K562 (cell line): ENCODE data around the gene UBXN1. TPM values are rescaled to one million over a fixed set of nuclear protein-coding genes. Genes with fewer than 3 reads are reported as not detected.
A peak's percentile ranks its signal among the peaks of the same experiment; 100 is the strongest.

Experiments
- BMI1 ChIP-seq: fragments of 150-350 bp; IDR thresholded peaks from 2 replicates; pipeline ENCODE4 v1.6.1; 2014; ENCODE audit warnings: low read length
- E2F1 ChIP-seq: sonication (generic); formaldehyde crosslinking; IDR thresholded peaks from 2 replicates; pipeline ENCODE4 v1.8.1; 2023; ENCODE audit warnings: mild to moderate bottlenecking, missing genetic modification reagents, moderate library complexity
- HDAC8 ChIP-seq: fragments of 450-650 bp; IDR thresholded peaks from 2 replicates; pipeline ENCODE4 v1.6.1; 2016; ENCODE audit warnings: mild to moderate bottlenecking, missing genetic modification characterization, moderate library complexity, missing compliant biosample characterization
- NR2C1 ChIP-seq, 2 experiments: fragments of 450-650 bp; IDR thresholded peaks; 2 replicates each; pipeline ENCODE4 v1.6.1; 2017; ENCODE audit warnings: mild to moderate bottlenecking in 2 of 2, antibody characterized with exemption in 1 of 2, inconsistent platforms in 1 of 2, missing compliant biosample characterization in 1 of 2, missing genetic modification characterization in 1 of 2
- SAFB ChIP-seq: fragments of 200-400 bp; formaldehyde crosslinking; IDR thresholded peaks from 2 replicates; pipeline ENCODE4 v1.6.1; 2017; ENCODE audit warnings: low read depth, low read length, borderline replicate concordance
- SMARCA5 ChIP-seq: fragments of 450-650 bp; IDR thresholded peaks from 2 replicates; pipeline ENCODE4 v1.6.1; 2016
- SREBF2 ChIP-seq: sonication (generic); formaldehyde crosslinking; IDR thresholded peaks from 2 replicates; pipeline ENCODE4 v1.4.0; 2020; ENCODE audit warnings: mild to moderate bottlenecking, missing genetic modification reagents
- TOE1 ChIP-seq, 2 experiments: fragments of 450-650 bp in 1 of 2; sonication (generic) in 1 of 2; formaldehyde crosslinking in 1 of 2; IDR thresholded peaks; 2 replicates each; pipeline versions ENCODE4 v1.7.1 to v1.8.0; 2016 to 2022; ENCODE audit warnings: borderline replicate concordance in 2 of 2, mild to moderate bottlenecking in 2 of 2, antibody characterized with exemption in 1 of 2, inconsistent platforms in 1 of 2, low read depth in 1 of 2, missing genetic modification reagents in 1 of 2, moderate library complexity in 1 of 2
- U2AF2 ChIP-seq: fragments of 200-400 bp; formaldehyde crosslinking; optimal IDR thresholded peaks from 2 replicates; pipeline ENCODE3; 2017; ENCODE audit warnings: low read depth, mild to moderate bottlenecking, low read length
- ZNF695 ChIP-seq: fragments of 450-650 bp; formaldehyde crosslinking; IDR thresholded peaks from 2 replicates; pipeline ENCODE4 v1.4.0; 2020; ENCODE audit warnings: mild to moderate bottlenecking, moderate library complexity
- polyA plus RNA-seq, 8 experiments: library from polyadenylated mRNA; depleted of rRNA in 4 of 8; stranded (reverse) in 5 of 8; unstranded in 3 of 8; fragments of >200 nt; fragmentation: Nextera tagmentation in 2 of 8; fragmentation: Illumina TruSeq in 1 of 8; extraction: Ambion mirVana in 2 of 8; extraction: Trizol in 1 of 8; gene quantifications; 2 replicates each; pipeline versions ENCODE4 v1.2.1 to v1.2.3, GENCODE V29; 2011 to 2014; ENCODE audit warnings: inconsistent platforms in 1 of 8, missing spikeins in 1 of 8
- total RNA-seq, 7 experiments: library from RNA; depleted of rRNA in 6 of 7; stranded (reverse); fragments of >200 nt in 6 of 7; fragmentation: Illumina TruSeq in 2 of 7; extraction: Trizol in 2 of 7; gene quantifications; 2 replicates each; pipeline versions ENCODE4 v1.2.1 to v1.2.3, GENCODE V29; 2011 to 2021; ENCODE audit warnings: low replicate concordance in 1 of 7
- TF ChIP-seq, protein P1 (sequence below): fragments of 450-650 bp; IDR thresholded peaks from 2 replicates; pipeline ENCODE4 v1.6.1; 2018; ENCODE audit warnings: mild to moderate bottlenecking, low read depth; ENCODE audit not compliant: partially characterized antibody
- TF ChIP-seq, protein P2 (sequence below): fragments of 250-450 bp; sonication (Bioruptor Pico); IDR thresholded peaks from 2 replicates; pipeline ENCODE4 v1.4.0; 2020
- TF ChIP-seq, protein P3 (sequence below): sonication (generic); formaldehyde crosslinking; IDR thresholded peaks from 2 replicates; pipeline ENCODE4 v1.8.1; 2023; ENCODE audit warnings: mild to moderate bottlenecking, missing genetic modification reagents

The UBXN1 gene
- total and polyA plus RNA-seq, 9 of the 15 experiments (the other 6 are each of a cell fraction or from before 2014, with no cell fraction given), result 4.8 to 263 (median 99.7) TPM

DNA sequence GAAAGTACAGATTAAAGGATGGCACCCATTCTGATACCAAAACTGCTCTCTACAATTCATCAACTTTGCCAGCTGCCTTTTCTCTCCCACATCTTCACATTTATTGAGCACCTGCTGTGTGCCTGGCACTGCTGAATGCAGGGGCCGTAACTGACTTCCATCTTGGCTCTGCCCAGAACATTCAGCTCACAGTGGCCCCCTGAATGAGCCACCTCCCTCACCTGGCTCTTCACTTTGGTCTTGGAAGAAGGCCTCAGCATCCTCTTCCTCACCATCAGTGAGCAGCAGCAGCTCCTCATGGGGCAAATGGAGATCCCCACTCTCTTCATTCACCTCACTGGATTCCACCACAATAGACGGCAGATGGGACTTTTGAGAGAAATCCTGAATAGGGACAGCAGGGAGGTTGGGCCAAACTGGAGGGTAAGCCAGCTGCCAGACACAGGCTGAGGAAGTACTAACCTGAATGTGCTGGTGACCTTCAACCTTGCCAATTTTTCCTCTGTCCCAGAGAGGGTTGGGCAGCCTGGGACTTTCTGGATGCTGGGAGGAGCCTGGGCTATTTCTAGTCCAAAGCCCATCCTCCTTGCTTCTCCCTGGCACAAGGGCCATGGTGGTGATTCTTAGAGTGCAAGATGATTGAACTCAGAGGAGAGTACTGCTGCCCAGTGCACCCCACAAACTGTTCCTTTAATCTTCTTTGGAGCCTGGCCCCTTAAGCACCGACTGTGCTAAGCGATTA is 9.3 kb downstream of the UBXN1 start (continued):
- TF ChIP-seq E2F1 (CRISPR knock-in tag) (peak; percentile 57; the same call in 1 of the 2 replicates), SAFB (no peak), ZNF695 (CRISPR knock-in tag) (no peak), HDAC8 (tag) (no peak), TOE1 (IDR thresholded peaks at IDR 0.05; ENCODE audit: borderline replicate concordance) (no peak), TOE1 (CRISPR knock-in tag; IDR thresholded peaks at IDR 0.05; ENCODE audit: borderline replicate concordance, low read depth) (no peak), SMARCA5 (no peak), NR2C1 (IDR thresholded peaks at IDR 0.05) (peak; percentile 65), NR2C1 (tag; IDR thresholded peaks at IDR 0.05) (peak; percentile 54; the same call in 1 of the 2 replicates), BMI1 (no peak), SREBF2 (no peak), U2AF2 (no peak)
- TF ChIP-seq, protein P1, sequence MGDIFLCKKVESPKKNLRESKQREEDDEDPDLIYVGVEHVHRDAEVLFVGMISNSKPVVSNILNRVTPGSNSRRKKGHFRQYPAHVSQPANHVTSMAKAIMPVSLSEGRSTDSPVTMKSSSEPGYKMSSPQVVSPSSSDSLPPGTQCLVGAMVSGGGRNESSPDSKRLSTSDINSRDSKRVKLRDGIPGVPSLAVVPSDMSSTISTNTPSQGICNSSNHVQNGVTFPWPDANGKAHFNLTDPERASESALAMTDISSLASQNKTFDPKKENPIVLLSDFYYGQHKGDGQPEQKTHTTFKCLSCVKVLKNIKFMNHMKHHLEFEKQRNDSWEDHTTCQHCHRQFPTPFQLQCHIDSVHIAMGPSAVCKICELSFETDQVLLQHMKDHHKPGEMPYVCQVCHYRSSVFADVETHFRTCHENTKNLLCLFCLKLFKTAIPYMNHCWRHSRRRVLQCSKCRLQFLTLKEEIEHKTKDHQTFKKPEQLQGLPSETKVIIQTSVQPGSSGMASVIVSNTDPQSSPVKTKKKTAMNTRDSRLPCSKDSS, result no peak
- TF ChIP-seq, protein P2, sequence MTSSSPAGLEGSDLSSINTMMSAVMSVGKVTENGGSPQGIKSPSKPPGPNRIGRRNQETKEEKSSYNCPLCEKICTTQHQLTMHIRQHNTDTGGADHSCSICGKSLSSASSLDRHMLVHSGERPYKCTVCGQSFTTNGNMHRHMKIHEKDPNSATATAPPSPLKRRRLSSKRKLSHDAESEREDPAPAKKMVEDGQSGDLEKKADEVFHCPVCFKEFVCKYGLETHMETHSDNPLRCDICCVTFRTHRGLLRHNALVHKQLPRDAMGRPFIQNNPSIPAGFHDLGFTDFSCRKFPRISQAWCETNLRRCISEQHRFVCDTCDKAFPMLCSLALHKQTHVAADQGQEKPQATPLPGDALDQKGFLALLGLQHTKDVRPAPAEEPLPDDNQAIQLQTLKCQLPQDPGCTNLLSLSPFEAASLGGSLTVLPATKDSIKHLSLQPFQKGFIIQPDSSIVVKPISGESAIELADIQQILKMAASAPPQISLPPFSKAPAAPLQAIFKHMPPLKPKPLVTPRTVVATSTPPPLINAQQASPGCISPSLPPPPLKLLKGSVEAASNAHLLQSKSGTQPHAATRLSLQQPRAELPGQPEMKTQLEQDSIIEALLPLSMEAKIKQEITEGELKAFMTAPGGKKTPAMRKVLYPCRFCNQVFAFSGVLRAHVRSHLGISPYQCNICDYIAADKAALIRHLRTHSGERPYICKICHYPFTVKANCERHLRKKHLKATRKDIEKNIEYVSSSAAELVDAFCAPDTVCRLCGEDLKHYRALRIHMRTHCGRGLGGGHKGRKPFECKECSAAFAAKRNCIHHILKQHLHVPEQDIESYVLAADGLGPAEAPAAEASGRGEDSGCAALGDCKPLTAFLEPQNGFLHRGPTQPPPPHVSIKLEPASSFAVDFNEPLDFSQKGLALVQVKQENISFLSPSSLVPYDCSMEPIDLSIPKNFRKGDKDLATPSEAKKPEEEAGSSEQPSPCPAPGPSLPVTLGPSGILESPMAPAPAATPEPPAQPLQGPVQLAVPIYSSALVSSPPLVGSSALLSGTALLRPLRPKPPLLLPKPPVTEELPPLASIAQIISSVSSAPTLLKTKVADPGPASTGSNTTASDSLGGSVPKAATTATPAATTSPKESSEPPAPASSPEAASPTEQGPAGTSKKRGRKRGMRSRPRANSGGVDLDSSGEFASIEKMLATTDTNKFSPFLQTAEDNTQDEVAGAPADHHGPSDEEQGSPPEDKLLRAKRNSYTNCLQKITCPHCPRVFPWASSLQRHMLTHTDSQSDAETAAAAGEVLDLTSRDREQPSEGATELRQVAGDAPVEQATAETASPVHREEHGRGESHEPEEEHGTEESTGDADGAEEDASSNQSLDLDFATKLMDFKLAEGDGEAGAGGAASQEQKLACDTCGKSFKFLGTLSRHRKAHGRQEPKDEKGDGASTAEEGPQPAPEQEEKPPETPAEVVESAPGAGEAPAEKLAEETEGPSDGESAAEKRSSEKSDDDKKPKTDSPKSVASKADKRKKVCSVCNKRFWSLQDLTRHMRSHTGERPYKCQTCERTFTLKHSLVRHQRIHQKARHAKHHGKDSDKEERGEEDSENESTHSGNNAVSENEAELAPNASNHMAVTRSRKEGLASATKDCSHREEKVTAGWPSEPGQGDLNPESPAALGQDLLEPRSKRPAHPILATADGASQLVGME (CRISPR knock-in tag), result no peak
- TF ChIP-seq, protein P3, sequence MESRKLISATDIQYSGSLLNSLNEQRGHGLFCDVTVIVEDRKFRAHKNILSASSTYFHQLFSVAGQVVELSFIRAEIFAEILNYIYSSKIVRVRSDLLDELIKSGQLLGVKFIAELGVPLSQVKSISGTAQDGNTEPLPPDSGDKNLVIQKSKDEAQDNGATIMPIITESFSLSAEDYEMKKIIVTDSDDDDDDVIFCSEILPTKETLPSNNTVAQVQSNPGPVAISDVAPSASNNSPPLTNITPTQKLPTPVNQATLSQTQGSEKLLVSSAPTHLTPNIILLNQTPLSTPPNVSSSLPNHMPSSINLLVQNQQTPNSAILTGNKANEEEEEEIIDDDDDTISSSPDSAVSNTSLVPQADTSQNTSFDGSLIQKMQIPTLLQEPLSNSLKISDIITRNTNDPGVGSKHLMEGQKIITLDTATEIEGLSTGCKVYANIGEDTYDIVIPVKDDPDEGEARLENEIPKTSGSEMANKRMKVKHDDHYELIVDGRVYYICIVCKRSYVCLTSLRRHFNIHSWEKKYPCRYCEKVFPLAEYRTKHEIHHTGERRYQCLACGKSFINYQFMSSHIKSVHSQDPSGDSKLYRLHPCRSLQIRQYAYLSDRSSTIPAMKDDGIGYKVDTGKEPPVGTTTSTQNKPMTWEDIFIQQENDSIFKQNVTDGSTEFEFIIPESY (CRISPR knock-in tag), result no peak
- TF ChIP-seq, all 486 proteins: peak for 23
